CD4-positive, alpha-beta T cell treated with Interleukin-4 for 4 hours (primary cell): ENCODE results near the gene TTC3.
"Not testable (repeated sequence)": the region's sequence is repeated elsewhere in the genome, so short reads cannot be mapped to it uniquely, and the experiment has no call there.

Source experiments
- DNase-seq: peaks from one replicate; pipeline ENCODE4 v3.0.0-alpha.2; 2020

Gene TTC3

DNA sequence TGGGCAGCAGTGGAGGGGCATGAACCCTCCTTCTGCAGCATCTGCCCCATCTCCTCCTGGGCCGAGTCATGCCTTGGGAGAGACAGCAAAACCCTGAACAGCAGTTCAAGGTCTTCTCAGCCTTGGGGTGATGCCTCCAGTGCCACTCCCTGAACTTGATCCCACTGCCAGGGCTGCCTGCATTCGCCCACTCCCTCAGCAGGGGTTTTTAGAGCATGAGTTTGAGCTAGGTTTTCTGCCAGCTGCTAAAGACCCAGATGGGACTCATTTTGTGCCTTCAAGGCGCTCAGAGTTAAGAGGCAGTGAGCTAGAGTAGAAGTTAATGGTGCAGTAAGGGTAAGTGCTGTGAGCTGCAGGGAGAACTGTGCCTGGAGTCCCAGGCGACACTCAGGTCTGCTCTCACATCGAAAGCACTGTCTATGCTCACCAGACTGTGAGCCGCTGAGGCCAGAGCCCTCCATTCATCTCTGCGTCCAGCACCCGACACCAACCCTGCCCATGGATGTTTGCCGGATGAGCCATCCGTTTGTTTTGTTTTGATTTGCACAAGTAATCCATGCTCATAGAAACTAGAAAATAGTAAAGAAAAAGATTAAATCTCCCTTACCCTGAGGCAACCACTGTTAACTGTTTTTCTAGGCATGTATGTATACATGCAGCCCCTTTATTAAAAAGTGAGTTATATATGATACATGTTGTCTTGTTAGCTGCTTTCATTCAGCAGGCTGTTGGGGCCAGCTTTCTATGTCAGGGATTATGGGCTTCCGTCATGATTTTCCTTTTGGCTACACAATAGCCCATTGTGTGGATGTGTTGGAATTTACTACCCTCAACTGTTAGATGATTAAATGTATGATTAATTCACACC is 126.2 kb downstream of the TTC3 start:
- no peak for DNase-seq

- no peak for DNase-seq
These were observed 127.8 kb downstream of the TTC3 start for GRCh38 chr21:37200641-37201480.

- DNase-seq, result no peak
These were observed 129.4 kb downstream of the TTC3 start for GRCh38 chr21:37202221-37203110.

- DNase-seq, result no peak
These were observed 131.5 kb downstream of the TTC3 start for GRCh38 chr21:37204580-37204979.

GRCh38 chr21:37206496-37206895 is 133.4 kb downstream of the TTC3 start:
- DNase-seq, result no peak

DNA sequence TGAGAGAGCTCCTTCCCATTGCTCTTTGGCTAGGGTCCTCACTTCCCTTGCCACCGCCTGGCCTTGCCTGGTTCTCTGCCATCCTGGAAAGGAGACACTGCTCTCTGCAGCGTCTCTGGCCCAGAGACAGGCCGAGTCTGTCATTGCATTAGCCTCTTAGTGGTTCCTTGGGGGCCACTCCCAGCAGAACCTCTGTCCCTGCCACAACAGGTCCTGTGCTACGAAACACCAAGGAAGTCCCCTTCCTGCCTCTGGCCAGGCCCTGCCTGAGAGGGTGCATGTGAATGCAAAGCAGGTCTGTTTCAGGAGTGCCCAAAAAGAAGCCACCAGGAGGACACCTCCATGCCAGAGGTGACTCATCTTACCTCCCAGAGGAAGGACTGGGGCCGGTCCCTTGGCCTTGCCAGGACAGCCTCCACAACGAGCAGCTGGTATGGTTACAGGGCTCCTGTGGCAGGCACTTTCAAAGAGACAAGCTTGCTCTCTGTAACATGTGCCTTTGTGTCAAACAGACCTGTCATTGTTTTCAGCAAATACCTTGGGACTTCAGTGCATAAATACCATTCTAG is 134.5 kb downstream of the TTC3 start:
- DNase-seq, result no peak

- DNase-seq, result peak; percentile 14
These were observed 135.1 kb downstream of the TTC3 start for GRCh38 chr21:37208056-37208721.

DNA sequence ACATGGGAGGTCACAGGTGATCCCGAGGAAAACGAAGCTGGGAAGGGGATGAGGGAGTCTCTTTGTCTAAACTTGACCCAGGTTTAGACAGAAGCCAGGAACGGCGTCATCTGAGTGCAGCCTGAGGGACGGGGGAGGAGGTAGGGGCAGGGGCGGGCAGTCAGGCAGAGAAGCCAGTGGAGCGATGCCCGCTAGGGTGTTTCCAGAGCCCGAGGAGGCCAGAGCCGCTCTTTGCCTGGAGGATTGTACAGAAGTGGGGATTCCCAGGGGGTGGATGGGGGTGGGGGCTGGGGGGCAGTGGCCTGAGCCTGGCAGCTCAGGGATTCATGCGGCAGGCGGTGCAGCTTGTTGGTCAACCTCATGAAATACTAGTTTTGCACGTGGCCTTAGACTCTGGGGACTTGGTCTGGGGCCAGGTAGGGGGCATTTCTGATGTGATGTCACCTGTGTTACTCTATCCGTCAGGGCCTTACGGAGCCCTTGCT is 135.7 kb downstream of the TTC3 start:
- no peak for DNase-seq

- DNase-seq, result no peak
These were observed 137.1 kb downstream of the TTC3 start for GRCh38 chr21:37210130-37210529.

GRCh38 chr21:37210799-37211198 is 137.7 kb downstream of the TTC3 start:
- no peak for DNase-seq

- DNase-seq, result no peak
These were observed 141.9 kb downstream of the TTC3 start for GRCh38 chr21:37214952-37215351.

GRCh38 chr21:37219761-37220432 is 146.8 kb downstream of the TTC3 start:
- peak; percentile 14 for DNase-seq

DNA sequence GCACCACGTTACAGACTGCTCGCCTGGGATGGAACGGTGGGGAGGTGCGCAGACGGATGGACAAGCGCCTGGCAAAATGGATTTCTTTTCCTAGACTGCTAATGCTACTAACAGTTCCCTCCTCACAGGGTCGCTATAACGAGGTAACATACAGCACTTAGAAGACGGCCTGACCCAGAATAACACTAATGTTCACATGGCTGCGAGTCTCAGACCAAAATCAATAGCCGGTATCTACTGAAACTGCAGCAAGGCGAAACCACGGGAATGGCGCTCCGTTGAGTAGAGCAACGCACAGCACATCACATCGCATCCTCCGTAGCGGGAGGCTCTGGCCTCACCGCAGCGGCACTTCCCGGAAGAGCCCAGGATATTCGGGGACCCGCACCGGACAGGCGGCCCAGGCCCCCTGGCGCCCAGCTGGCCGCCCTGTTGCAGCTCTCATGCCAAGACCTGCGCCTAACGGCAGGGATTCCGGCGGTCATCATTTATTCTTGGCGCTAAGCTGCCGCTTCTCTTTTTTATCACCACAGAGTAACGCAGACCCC is 147.5 kb downstream of the TTC3 start:
- DNase-seq, result peak; percentile 28

DNA sequence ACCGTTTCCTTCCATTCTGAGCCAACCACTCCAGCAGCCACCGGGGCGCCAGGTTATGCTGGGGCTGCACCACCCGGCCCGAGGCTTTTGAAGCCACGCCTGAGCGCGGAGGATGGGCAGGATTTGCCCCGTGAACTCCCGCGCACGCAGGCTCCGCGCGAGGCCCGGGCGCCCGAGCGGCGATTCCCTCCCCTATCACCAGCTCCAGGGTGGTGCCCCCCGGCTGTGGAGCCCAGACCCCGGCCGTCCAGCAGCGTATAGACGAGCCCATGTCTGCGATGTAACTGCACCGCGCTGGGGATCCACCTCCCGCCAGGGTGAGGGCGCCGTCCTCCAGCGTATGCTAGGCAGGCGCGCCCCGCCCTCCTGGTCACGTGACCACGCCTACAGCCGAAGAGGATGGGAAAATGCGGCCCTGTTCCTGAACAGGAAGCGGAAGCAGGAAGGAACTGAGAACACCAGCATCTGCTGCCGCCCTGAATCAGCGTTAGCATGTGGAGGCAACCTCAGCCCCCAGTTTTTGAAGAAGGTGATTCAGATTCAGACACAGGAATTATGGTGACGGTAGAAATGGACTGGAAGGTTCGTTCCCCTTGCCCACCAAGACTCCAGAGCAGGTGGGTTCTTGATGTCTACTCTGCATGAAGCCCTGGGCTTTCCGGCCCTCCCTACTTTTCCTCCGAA is 148.1 kb downstream of the TTC3 start:
- peak; percentile 94 for DNase-seq

GRCh38 chr21:37222248-37222647 is 149.2 kb downstream of the TTC3 start:
- not testable (repeated sequence) for DNase-seq

DNA sequence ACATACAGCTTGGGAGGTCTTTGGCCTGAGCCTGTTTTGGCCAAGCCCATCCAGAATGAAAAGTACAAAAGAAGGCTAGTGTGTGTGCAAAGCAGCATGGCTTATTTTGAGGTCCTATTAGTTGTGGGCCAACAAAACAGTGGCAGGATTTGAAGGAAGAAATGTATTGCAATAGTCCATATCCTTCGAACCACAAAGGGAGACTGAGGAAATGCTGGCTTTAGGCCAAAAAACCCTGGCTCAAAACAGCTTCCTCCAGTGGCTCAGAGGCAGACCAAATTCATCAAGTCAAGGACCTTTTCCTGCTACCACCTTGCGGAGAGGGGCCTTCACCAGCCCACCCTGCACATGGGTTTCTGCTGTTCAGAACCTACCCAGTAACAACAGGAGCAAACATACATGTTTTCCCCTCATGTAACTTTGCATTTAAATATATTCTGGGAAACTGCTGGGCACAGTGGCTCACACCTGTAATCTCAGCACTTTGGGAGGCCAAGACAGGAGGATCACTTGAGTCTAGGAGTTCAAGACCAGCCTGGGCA is 150.8 kb downstream of the TTC3 start:
- DNase-seq, result no peak

- peak; percentile 64 for DNase-seq
These were observed 152.1 kb downstream of the TTC3 start for GRCh38 chr21:37224861-37225839.

- no peak for DNase-seq
These were observed 153.2 kb downstream of the TTC3 start for GRCh38 chr21:37226041-37226920.
